GM19099 (cell line): ENCODE measurements around the gene DSCAML1.

Experiments
- POLR2A ChIP-seq: IDR thresholded peaks from 3 replicates; pipeline ENCODE4 v1.6.1; 2011; ENCODE audit warnings: low read depth; ENCODE audit not compliant: insufficient read length; ENCODE audit errors: extremely low read depth

DSCAML1 gene

GRCh38 chr11:117444711-117445658 is 352.0 kb downstream of the DSCAML1 start:
- TF ChIP-seq POLR2A: no peak

- TF ChIP-seq POLR2A: no peak
Observed at GRCh38 chr11:117444256-117444655, 352.8 kb downstream of the DSCAML1 start.

- TF ChIP-seq POLR2A: no peak
Observed at GRCh38 chr11:117443266-117444186, 353.5 kb downstream of the DSCAML1 start.

- TF ChIP-seq POLR2A: no peak
Observed at GRCh38 chr11:117442869-117443239, 354.2 kb downstream of the DSCAML1 start.

- no peak for TF ChIP-seq POLR2A
Observed at GRCh38 chr11:117442049-117442868, 354.8 kb downstream of the DSCAML1 start.

GRCh38 chr11:117441146-117441975 is 355.7 kb downstream of the DSCAML1 start:
- TF ChIP-seq POLR2A: no peak

- TF ChIP-seq POLR2A: no peak
Observed at GRCh38 chr11:117440258-117440657, 356.8 kb downstream of the DSCAML1 start.

GRCh38 chr11:117439256-117439655 is 357.8 kb downstream of the DSCAML1 start:
- TF ChIP-seq POLR2A: no peak

GRCh38 chr11:117438371-117439000 is 358.5 kb downstream of the DSCAML1 start:
- no peak for TF ChIP-seq POLR2A

- TF ChIP-seq POLR2A: no peak
Observed at GRCh38 chr11:117437791-117438130, 359.3 kb downstream of the DSCAML1 start.

GRCh38 chr11:117437041-117437790 is 359.8 kb downstream of the DSCAML1 start:
- TF ChIP-seq POLR2A: no peak

- TF ChIP-seq POLR2A: no peak
Observed at GRCh38 chr11:117435326-117435725, 361.7 kb downstream of the DSCAML1 start.

GRCh38 chr11:117434481-117434880 is 362.5 kb downstream of the DSCAML1 start:
- no peak for TF ChIP-seq POLR2A

GRCh38 chr11:117433717-117434116 is 363.3 kb downstream of the DSCAML1 start:
- no peak for TF ChIP-seq POLR2A
